ENCODE results near the gene MESP2.
A peak's percentile ranks its signal among the peaks of the same experiment; 100 is the strongest.

MESP2 gene

GRCh38 chr15:89815769-89816168 lies 39.6 kb downstream of the MESP2 start:
- no peak for DNase-seq (ENCODE audit: low read depth)
- no peak for TF ChIP-seq CTCF (IDR thresholded peaks at IDR 0.05; ENCODE audit: low read length, missing control alignments)
- no peak overlapping the region for H3K4me3 ChIP-seq (replicated peaks; ENCODE audit: low read depth, low read length)

GRCh38 chr15:89817701-89818280 lies 41.7 kb downstream of the MESP2 start:
- TF ChIP-seq CTCF (IDR thresholded peaks at IDR 0.05; ENCODE audit: low read length, missing control alignments) = no peak
- no peak overlapping the region for H3K4me3 ChIP-seq (replicated peaks; ENCODE audit: low read depth, low read length)
- peak; percentile 39 for DNase-seq (ENCODE audit: low read depth)

GRCh38 chr15:89818287-89818686 lies 42.2 kb downstream of the MESP2 start:
- no peak for TF ChIP-seq CTCF (IDR thresholded peaks at IDR 0.05; ENCODE audit: low read length, missing control alignments)
- DNase-seq (ENCODE audit: low read depth) = no peak
- H3K4me3 ChIP-seq (replicated peaks; ENCODE audit: low read depth, low read length) = no peak overlapping the region

GRCh38 chr15:89820666-89821611 lies 44.8 kb downstream of the MESP2 start:
- no peak overlapping the region for H3K4me3 ChIP-seq (replicated peaks; ENCODE audit: low read depth, low read length)
- TF ChIP-seq CTCF (IDR thresholded peaks at IDR 0.05; ENCODE audit: low read length, missing control alignments) = no peak
- peak; percentile 63 for DNase-seq (ENCODE audit: low read depth)

- no peak overlapping the region for H3K4me3 ChIP-seq (replicated peaks; ENCODE audit: low read depth, low read length)
- no peak for DNase-seq (ENCODE audit: low read depth)
- TF ChIP-seq CTCF (IDR thresholded peaks at IDR 0.05; ENCODE audit: low read length, missing control alignments) = no peak
These were observed 45.9 kb downstream of the MESP2 start for GRCh38 chr15:89822026-89822425.

GRCh38 chr15:89822611-89822950 lies 46.4 kb downstream of the MESP2 start:
- H3K4me3 ChIP-seq (replicated peaks; ENCODE audit: low read depth, low read length) = no peak overlapping the region
- no peak for TF ChIP-seq CTCF (IDR thresholded peaks at IDR 0.05; ENCODE audit: low read length, missing control alignments)
- no peak for DNase-seq (ENCODE audit: low read depth)

Data from fibroblast of pulmonary artery (primary cell).